Bone marrow (tissue), 2 donors: Measurements from ENCODE around the gene NIBAN1.
A peak's percentile ranks its signal among the peaks of the same experiment; 100 is the strongest.
"Not testable (repeated sequence)": the region's sequence is repeated elsewhere in the genome, so short reads cannot be mapped to it uniquely, and the experiment has no call there.

ENCODE experiments used
- DNase-seq, 2 donors: peaks; one replicate each; lab custom pipeline; 2025; lab: John Stamatoyannopoulos, UW

Gene NIBAN1

GRCh38 chr1:184974056-184974836 lies at the start of gene NIBAN1:
NIBAN1 (minus strand) TSS chr1:184974508; CDS start chr1:184974356, 152 bp downstream.
- DNase-seq, result peak; percentile 63 to 82

DNA sequence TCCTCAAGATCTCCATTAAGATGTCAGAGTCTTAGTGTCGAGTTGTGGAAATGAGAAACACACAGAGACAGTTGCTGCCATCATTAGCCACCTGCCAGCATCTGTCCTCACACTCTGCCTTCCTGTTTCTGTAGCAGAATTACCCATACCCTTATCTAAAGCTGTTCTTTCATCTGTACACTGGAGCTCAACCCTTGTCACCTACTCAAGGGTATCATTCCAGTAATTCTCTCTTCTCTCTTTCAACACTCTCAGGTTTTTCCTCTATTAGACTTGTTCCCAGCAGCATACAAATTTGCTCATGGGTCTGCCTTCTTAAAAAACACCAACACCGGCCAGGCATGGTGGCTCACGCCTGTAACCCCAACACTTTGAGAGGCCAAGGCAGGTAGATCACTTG lies 43.7 kb upstream of the NIBAN1 start:
- DNase-seq, result no peak

GRCh38 chr1:185017338-185017737 lies 43.0 kb upstream of the NIBAN1 start:
- DNase-seq, result no peak

- no peak for DNase-seq
Measured at GRCh38 chr1:185016880-185017279, 42.6 kb upstream of the NIBAN1 start.

DNA sequence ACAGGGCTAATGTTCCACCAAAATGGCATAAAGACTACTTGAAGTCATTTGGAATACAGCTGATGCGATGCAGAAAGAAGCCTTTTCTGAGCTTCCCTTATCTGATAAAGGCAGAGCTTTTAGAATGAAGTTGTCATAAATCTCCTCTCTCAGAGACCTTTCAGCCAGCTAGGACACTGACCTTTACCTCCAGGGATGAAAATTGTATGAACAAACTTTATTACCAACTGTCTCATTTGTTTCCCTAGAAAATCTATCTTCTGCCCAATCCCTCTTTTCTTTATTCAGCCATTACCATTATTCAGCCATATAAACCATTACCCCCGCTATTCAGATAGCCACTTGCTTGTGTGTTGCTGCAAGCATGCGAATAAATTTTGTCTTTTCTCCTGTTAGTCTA lies 41.3 kb upstream of the NIBAN1 start:
- DNase-seq, result no peak

GRCh38 chr1:185014941-185015340 lies 40.6 kb upstream of the NIBAN1 start:
- DNase-seq, result no peak

- no peak for DNase-seq
Measured at GRCh38 chr1:185010361-185010760, 36.1 kb upstream of the NIBAN1 start.

DNA sequence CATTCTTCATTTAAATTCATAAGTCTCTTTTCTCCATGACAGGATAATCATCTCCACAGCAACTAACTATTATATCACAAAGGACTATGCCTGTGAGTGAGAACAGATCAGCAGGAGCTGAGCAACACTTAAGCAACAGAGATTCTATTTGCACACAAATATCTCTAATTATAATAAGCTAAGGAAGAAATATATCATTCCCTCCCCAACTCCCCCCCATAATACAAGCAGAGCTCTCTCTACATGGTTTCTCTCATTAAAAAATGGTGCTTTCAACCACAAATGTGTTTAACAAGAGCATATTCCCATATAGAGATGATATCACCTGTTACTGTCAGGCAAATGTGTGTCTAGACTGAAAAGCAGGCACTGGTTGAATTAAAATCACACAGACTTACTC lies 34.5 kb upstream of the NIBAN1 start:
- no peak for DNase-seq

- not testable (repeated sequence) for DNase-seq
Measured at GRCh38 chr1:185001312-185001880, 27.1 kb upstream of the NIBAN1 start.

DNA sequence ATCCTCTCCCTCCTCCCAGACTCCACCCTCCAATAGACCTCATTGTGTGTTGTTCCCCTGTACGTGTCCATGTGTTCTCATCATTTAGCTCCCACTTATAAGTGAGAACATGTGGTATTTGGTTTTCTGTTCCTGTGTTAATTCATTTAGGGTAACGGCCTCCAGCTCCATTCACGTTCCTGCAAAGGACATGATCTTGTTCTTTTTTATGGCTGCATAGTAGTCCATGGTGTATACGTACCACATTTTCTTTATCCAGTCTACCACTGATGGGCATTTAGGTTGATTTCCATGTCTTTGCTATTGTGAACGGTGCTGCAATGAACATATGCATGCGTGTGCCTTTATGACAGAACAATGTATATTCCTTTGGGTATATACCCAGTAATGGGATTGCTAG lies 25.7 kb upstream of the NIBAN1 start:
- not testable (repeated sequence) for DNase-seq

DNA sequence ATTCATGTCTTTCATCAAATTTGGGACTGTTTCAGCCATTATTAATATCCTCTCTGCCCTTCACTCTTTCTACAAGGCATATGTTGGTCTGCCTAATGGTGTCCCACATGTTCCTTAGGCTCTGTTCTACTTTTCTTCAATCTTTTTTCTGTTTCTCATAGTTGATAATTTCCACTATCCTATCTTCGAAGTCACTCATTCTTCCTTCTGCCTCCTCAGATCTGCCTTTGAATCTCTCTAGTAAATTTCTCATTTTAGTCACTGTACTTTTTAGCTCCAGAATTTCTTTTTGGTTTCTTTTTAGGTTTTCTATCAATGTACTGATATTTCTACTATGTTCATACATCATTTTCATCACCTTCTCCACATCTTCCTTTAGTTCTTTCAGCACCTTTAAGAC lies 20.0 kb upstream of the NIBAN1 start:
- no peak for DNase-seq

DNA sequence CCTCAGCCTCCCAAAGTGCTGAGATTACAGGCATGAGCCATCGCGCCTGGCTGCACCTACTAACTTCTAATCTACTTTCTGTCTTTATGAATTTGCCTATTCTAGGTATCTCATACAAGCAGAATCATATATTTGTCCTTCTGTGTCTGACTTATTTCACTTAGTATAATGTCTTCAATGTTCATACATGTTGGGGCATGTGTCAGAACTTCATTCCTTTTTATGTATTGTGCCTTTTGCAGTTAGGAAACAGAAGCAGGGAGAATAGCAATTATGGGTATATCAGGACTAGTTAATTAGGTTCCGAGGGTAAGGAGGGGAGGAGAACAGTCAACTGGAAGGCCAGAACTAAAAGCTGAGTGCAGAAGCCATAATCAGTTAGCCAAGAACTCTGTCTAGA lies 18.0 kb upstream of the NIBAN1 start:
- no peak for DNase-seq

GRCh38 chr1:184990204-184990603 lies 15.9 kb upstream of the NIBAN1 start:
- DNase-seq, result no peak

DNA sequence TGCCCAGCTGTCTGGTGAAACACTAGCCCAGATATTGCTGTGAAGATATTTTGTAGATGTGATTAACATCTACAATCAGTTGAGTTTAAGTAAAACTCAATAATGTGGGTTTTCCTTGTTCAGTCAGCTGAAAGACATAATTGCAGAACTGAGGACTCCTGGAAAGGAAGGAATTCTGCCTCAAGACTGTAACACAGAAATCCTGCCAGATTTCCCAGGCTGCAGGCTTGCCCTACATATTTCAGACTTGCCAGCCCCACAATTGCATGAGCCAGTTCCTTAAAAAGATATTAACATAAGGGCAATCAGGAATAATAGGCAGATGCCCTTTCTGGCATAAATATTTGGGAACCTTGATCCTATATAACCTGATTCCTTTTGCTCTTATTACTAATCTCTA lies 14.2 kb upstream of the NIBAN1 start:
- DNase-seq, result no peak

DNA sequence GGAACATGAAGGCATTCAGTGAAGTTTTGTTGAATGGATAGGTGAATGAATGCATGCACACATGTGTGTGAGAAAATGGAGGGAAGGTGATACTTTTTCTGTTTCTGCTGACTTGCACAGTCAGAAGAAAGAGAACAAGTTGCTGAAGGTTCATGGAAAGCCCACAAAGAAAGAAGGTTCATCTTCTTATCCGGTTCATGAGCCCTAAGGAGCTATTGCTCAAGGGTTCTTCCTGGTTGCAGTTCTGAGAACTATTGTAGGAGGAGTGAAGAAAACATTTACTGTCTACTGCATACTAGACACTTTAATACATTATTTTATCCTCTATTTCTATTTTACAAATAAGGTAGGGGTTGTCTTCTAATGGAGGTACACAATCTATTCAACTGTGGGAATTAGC lies 13.4 kb upstream of the NIBAN1 start:
- no peak for DNase-seq

GRCh38 chr1:184986250-184986649 lies 11.9 kb upstream of the NIBAN1 start:
- peak in 1 of 2 donors; percentile 7 for DNase-seq

GRCh38 chr1:184982002-184982954 lies 8.0 kb upstream of the NIBAN1 start:
- DNase-seq, result peak; percentile 41 to 79

DNA sequence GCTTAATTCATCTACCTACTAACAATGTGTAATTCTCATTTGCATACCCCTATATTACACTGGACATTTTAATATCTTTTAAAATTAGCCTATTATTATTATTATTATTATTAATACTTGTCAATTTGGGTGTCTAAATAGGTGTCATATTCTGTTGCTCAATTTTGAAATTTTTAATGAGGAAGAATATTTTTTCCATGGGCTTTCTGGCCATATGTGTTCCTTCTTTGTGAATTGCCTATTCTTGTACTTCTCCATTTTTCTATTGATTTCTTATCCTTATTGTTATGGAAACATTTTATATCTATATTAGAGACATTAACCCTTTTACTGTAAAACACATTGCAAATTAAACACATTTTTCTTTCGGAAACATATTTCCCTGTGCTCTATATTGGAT lies 6.4 kb upstream of the NIBAN1 start:
- DNase-seq, result no peak

DNA sequence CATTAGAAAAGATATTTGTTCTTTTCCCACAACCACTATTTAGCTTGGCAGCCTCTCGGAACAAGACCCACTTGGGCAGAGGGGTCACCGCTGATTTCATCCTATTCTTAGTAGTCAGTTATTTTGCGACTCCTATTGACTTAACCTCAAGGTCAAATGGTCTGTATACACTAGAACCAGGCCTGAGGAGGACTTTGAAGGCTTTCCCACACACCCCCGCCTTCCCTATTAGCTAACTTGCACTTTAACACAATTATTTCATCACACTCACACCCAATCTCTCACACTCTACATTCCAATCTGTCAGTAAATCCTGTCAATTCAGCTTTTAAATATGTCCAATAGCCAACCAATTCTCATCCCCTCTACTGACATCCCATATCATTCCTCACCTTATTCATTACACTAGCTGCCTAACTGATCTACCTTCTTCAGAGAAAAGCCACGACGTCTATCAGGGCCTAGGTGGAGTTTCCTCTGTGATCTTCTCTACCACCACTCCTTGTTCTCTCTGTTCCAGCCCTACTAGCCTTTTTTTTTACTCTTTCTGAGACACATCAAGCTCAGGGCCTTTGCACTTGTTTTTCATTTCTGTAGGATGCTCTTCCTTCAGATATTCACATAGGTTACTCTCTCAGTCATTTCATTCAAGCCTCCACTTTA lies 1.0 kb upstream of the NIBAN1 start:
- DNase-seq, result no peak

- no peak for DNase-seq
Measured at GRCh38 chr1:184974837-184975115, 468 bp upstream of the NIBAN1 start.

DNA sequence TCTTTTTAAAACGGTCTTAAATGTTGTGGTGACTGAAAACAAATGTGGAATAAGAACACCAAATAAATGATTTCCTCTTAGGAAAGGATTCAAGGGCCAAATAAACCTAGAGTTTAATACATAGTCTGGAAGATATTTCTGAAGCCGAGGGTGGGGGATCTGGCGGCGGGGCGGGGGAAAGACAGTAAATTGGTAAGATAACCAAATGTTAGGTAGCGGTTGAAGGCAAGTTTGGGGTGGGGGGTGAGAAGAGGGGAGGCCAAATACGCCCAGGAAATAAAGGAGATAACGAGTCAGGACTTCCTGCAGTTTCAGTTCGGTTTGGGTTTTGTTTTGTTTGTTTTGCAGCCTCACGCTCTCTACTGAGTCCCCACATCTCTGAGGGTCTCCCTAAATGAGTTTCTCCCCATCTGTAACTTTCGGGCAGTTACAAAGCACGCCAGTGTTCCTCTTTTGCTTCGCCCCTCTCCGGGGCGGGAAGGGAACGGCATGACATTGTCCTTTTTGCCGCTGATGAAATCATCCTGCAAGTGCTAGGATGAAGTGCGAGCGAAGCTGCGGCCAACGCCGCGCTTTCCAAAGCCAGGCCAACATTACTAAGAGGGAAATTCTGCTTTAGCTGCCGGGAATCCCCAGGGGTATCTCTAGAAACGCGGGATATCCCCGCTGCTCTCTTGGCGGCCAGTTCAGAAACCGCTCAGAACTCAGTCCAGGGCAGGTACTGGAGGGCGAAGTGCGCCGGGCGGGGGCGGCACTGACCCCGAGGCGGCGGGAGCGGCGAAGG lies 844 bp downstream of the NIBAN1 start:
- DNase-seq, result peak; percentile 67 to 73
